GM12864 (cell line): ENCODE data around the gene MICB.
"Not testable (repeated sequence)": the region's sequence is repeated elsewhere in the genome, so short reads cannot be mapped to it uniquely, and the experiment has no call there.

ENCODE experiments used
- DNase-seq: peaks from one replicate; pipeline ENCODE4 v3.0.0-alpha.2; 2011; ENCODE audit warnings: low read depth
- H3K4me3 ChIP-seq: 2 replicates; pipeline ENCODE4 v1.5.1; 2011; ENCODE audit warnings: mild to moderate bottlenecking, low read depth, low read length, control low read depth
- CTCF ChIP-seq: IDR thresholded peaks from 2 replicates; pipeline ENCODE4 v1.5.1; 2011; ENCODE audit warnings: low read depth, mild to moderate bottlenecking, moderate library complexity, low read length, control low read depth, inconsistent platforms; ENCODE audit errors: missing control alignments

MICB gene

GRCh38 chr6:31547727-31548543 is 50.0 kb downstream of the MICB start:
- no peak for DNase-seq
- peak overlapping the region; percentile 56 for H3K4me3 ChIP-seq
- TF ChIP-seq CTCF = no peak

- peak overlapping the region; percentile 56; the same call in 1 of the 2 replicates for H3K4me3 ChIP-seq
- no peak for DNase-seq
- no peak for TF ChIP-seq CTCF
Measured at GRCh38 chr6:31548544-31548873, 50.6 kb downstream of the MICB start.

GRCh38 chr6:31551371-31551770 is 53.4 kb downstream of the MICB start:
- peak; percentile 73 for TF ChIP-seq CTCF
- peak; percentile 63 for DNase-seq

GRCh38 chr6:31556307-31556706 is 58.4 kb downstream of the MICB start:
- no peak for TF ChIP-seq CTCF
- no peak overlapping the region for H3K4me3 ChIP-seq
- no peak for DNase-seq

More at GRCh38 chr6:31551371-31551770, 53.4 kb downstream of the MICB start:
- not testable (repeated sequence) for H3K4me3 ChIP-seq

GRCh38 chr6:31557443-31558317 is 59.7 kb downstream of the MICB start:
- no peak for TF ChIP-seq CTCF
- no peak for DNase-seq
- peak overlapping the region; percentile 36 for H3K4me3 ChIP-seq

GRCh38 chr6:31558318-31558625 is 60.3 kb downstream of the MICB start:
- peak overlapping the region; percentile 36 for H3K4me3 ChIP-seq
- DNase-seq = no peak
- no peak for TF ChIP-seq CTCF
